GM08714 (cell line): Measurements from ENCODE around the gene TBC1D14.

Experiments used
- H3K4me3 ChIP-seq: fragments of 200-500 bp; sonication (Bioruptor generic); 2 replicates; pipeline ENCODE4 v1.5.1; 2014; ENCODE audit warnings: mild to moderate bottlenecking, low read length, inconsistent platforms
- ZNF274 ChIP-seq: IDR thresholded peaks from 2 replicates; pipeline ENCODE4 v1.6.1; 2012; ENCODE audit warnings: mild to moderate bottlenecking, low read depth, low read length

TBC1D14 gene

DNA sequence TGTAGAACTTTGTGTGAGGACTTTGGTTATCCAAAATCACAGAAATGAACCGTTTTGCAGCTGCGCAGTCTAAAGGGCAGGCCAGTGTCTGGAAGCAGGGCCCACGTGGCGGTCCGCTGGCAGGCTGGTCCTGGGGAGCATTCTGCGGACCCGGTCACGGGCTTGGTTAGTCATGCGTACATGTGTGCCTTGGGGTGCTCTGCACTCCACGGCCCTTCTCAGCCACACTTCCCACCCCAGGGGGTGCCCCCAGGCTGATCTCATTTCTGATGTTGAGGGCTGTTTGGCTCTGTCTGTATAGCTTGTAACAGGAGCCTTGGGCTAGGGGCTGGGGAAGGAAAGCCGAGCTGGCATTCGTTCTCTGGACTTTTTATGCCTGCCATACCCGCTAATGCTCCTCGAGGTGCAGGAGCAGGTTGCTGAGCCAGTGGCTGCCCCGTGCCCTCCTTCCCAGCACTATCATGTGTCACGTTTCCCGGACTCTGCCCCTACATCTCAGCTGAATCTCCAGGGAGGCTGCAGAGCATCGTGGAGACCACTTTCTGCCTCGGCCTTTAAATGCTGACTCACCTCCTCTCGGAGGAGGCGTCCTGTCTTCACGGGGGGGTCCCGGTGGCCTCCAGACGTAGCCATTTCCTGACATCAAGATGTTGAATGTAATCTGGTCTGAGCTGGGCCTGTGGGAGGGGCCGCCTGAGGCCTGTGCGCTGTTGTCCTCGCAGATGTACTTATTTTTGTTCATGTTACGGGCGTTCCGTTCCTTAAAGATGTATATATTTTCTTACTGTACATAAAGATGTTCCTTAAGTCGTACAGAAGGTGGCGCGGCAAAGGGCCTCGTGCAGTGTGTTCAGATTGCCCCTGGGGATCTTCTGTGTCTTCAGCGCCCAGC is 122.2 kb downstream of the TBC1D14 start:
- H3K4me3 ChIP-seq, result no peak overlapping the region
- no peak for TF ChIP-seq ZNF274

DNA sequence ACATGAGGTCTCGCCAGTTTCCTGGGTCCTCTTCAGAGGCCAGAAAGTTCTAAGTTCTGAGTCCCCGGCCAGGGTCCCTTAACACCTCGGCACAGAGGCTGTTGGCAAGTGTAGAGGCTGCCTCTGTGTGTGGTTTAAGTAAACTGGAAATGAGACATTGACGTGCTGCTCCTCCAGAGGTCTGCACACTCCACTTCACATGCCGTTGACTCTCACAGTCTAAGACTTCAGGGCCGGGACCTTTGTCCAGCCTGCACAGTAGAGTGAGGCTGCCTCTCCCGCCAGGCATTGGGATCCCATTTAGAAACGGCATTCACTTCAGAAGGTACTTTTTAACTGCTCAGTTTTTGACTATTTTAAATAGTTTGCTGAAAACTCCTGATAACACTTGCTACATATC is 123.0 kb downstream of the TBC1D14 start:
- H3K4me3 ChIP-seq, result no peak overlapping the region
- TF ChIP-seq ZNF274, result no peak

DNA sequence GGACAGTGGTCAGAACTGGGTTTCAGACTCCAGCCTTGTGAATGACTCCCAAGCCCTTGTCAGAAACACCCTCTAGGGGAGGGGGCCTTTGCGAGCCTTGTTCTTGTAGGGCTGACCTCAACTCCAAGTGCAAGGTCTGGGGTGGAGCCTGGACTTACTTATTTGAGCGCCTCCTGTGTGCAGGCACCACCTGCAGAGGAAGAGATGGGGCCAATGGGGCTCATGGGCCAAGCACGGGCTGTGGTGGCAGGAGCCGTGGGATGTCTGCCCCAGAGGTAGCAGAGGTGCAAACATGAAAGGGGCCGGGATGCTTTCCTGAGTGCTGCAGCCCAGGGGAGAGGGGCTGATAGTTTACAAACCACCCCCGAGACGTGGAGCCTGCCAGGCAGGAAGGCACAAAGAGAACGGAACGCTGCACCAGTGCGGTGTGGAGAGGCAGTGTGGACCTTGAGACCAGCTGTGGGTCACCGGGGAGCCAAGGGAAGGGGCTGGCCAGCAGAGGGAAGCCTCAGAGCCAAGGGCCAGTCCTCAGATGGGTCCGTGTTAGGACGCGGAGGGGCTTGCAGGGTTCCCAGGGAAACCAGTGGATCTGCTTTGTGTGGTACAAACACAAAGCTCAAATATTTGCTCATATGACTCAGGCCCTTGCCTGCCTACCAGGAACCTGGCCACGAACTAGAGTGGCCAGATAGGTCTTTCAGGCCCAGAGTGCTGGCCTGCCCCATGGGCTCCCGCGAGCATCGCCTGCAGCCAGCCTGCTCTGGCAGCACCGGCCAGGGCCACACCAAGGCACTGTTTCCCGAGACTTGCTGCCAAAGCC is 124.8 kb downstream of the TBC1D14 start:
- H3K4me3 ChIP-seq, result no peak overlapping the region
- TF ChIP-seq ZNF274, result no peak

DNA sequence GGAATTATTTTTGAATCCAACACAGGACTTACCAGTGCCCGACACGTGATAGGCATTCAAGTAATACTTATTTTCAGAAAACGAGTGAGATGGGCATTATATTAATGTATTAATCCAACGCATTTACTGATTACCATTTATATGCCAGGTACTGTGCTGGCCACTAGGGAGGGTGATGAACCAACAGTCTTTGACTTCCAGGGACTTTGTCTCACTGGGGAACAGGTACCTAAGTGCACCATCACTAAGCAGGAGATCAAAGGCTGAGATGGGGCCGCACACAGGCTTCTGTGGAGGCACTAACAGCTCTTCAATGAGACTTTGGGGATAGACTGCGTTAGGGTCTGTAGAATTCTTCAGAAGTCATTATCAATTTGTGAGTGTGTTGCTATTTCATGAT is 127.8 kb downstream of the TBC1D14 start:
- no peak for TF ChIP-seq ZNF274
- H3K4me3 ChIP-seq, result no peak overlapping the region

DNA sequence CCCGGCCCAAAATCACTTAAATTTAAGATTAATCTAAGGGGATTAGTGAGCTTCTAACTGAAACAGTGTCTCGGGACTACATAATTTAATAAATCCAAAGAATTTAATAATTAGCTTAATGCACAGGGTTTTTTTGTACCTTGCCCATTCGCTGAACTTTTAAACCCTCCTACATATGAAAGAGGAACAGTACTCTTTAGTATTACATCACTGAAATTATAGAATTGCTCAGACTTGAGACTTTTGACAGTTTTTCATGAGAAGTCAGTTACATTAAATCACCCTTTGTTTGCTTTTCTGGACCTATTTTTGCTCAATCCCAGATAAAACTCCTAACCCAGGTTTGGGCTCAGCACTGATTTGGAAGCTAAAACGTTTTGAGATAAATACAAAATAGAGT is 131.1 kb downstream of the TBC1D14 start:
- H3K4me3 ChIP-seq, result no peak overlapping the region
- no peak for TF ChIP-seq ZNF274

DNA sequence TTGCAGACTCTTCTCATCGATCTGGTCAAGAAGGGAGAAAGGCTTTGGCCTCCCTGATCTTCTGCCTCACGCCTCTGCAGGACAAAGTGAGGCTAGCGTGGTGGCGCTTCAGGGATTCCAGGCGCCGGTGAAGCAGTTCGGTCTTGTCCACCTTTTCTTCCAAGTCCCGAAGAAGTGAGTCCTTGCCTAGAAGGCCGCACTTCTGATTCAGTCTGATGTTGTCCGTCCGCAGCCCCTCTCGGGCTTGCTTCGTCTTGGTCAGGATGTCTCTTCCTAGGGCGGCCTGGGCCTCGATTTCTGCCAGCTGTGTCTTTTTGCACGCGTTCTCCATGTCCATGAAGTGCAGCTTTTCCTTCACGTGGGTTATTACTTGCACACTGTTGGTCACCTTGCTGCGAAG is 131.6 kb downstream of the TBC1D14 start:
- no peak for TF ChIP-seq ZNF274
- H3K4me3 ChIP-seq, result no peak overlapping the region

DNA sequence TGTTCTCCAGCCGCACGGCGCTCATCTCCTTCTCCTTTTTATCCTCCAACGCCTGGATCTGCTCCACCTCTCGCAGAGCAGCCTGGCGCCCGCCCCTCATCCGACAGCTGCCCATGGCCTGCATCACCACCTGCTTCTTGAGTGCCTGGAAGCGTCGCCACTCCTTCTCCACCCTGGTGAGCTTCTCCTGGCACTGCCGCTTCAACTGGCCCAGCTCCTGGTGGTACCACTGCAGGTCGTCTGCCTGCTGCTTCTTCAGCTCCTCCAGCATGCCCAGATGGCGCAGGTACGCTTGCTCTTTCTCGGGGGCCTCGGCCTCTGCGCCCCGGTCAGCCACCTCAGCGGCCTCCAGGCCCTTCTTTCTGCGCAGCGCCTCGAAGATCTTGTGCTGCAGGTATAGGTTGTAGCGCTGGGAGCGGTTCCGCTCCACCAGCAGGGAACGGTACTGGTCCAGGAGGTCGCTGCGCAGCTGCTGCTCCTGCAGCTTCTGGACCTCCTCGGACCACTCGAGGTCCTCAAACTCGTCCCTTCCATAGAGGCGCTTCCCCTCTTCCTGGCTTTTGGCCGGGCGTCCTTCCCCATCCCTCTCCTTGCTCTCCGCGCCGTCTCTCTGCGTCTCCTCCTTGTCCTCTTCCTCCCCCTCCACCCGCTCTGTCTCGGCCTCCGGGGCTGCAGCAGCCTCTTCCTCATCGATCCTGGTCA is 132.3 kb downstream of the TBC1D14 start:
- H3K4me3 ChIP-seq, result peak overlapping the region; percentile 82; the same call in 1 of the 2 replicates
- no peak for TF ChIP-seq ZNF274

DNA sequence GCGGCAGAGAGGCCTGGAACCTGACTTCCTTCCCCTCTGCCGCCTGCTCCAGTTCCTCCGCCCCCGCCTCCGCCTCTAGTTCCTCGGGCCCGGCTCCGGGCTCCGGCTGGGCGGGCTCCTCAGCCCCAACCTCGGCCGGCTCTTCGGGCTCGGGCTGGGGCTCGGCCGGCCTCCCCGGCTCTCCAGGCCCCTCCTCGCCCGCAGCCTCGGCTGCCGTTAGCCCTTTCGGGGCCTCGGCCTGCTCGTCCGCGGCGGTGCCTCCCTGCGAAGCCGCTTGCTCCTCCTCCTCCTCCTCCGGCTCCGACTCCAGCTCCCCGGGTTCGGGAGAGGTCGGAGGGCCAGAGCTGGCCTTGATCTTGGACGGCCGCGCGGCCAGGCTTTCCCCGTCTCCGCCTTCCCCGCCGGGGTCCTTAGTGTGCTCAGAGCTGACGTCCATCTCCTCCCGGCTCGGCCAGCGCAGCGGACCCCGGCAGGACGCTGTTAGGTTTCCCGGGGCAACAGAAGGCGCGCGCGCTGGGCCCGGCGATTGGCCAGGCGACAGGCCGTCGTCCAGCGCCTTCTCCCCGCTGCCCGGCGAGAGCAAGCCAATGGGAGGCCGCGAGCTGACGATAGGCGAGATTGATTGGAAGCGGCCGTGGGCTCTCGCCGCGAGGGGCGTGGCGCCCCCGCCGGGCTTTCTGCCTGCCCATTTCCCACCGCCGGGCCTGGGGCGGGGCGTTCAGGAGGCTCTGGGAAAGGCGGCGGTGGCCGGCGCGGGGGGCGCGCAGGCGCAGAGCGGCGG is 133.1 kb downstream of the TBC1D14 start:
- TF ChIP-seq ZNF274, result no peak
- peak overlapping the region; percentile 82; the same call in 1 of the 2 replicates for H3K4me3 ChIP-seq

DNA sequence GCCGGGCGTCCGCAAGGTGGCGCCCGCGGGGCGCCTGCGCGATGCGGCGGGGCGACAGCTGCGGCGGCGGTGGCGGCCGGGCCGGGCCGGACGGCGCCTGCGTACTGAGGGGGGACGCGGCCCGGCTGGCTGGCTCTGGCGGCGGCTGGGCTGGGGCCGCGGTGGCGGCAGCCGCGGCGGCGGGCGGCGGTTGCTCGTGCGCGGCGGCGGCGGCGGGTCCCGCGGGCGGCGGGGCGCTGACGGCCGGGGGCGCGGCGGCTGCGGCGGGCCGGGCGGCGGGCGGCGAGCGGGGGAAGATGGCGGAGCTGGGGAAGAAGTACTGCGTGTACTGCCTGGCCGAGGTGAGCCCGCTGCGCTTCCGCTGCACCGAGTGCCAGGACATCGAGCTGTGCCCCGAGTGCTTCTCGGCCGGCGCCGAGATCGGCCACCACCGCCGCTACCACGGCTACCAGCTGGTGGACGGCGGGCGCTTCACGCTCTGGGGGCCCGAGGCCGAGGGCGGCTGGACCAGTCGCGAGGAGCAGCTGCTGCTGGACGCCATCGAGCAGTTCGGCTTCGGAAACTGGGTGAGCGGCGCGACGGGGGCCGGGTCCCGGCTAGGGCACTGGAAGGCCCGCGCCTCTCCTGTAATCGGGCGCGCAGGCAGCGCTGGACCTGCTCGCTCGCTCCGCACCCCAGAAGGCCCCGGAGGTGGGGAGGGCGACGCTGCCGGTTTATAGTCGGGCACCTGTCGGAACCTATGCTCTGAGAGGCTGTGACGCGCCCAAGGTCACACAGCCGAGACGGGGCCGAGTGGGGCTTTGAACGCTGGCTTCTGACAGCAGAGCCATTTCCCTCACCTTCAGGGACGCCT is 133.9 kb downstream of the TBC1D14 start, which contains the start of gene TADA2B:
TSS of gene TADA2B (plus strand) at position 89 of the 853 bp plus-strand sequence. CDS start at position 297, 208 bp downstream.
- no peak for TF ChIP-seq ZNF274
- H3K4me3 ChIP-seq, result peak within 1 kb of the TSS; percentile 95

DNA sequence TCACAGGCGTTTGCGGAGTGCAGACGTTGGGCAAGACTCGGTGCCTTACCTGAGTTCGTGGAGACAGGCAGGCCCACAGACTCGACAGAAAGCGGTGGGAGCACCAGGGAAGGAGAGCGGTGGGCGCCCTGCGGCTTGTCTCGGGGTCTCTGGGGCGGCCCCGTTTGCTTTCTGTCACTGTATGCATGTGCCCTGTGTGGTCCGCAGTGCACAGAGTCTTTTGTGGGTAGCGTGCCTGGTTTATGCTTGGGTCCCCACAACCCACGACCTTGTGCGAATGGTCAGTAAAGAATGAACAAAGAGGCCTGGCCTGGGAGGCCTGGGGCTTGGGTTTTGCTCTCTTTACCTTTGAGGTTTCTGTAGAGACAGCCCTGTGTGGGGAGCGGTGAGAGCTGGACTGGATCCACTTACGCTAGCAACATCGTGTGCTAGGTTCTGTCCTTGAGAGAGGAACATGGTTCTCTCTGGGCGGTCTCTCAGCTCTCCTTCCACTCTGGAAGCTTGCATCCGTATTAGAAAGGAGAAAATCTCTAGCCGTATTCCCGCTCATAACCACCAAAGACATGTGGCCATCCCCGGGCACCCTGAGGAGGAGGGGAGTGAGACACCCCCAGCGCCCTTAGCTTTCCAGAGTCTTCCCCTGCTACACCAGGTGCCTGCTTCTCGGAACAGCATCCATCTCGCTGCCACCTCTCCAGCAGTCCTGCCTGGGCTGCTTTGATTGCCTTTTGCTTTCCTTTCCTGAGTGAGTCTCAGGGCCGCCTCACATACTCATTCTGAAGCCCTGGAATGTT is 134.7 kb downstream of the TBC1D14 start:
- TF ChIP-seq ZNF274, result no peak
- peak overlapping the region; percentile 95 for H3K4me3 ChIP-seq

DNA sequence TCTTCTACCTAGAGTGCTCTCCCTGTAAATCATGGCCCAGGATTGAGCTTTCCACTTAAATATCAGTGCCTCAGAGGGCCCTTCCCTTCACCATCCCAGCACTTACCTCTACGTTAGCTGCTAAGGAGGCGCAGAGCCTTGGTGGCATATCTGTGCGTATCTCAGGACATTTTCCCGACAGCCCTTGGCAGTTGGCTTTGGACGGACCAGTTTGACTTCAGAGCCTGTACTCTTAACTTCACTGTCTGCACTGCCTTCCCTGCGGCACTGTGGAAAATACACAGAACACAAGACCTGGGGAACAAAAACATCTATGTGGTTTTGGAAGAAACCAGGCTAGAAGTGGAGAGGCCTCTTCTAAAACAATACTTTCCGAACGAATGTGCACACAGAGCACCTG is 135.9 kb downstream of the TBC1D14 start:
- TF ChIP-seq ZNF274, result no peak
- H3K4me3 ChIP-seq, result peak overlapping the region; percentile 4; the same call in 1 of the 2 replicates
